HCT116 (cell line): ENCODE results near the gene NTS. TPM values are rescaled to one million over a fixed set of nuclear protein-coding genes. Genes with fewer than 3 reads are reported as not detected.

Experiments
- ATAC-seq: fragments of 200-7000 bp; cut with Tn5 transposase; 2 replicates; pipeline ENCODE4 v1.9.1; 2020; ENCODE audit warnings: mild to moderate bottlenecking, moderate library complexity
- BruUV-seq: library from RNA; stranded (reverse); fragments of 400-500 nt; replicated peaks from 2 replicates; lab custom pipeline; 2021; lab: Mats Ljungman, UMichigan
- CTCF ChIA-PET: fragments of 300-600 bp; sonication (Branson Sonifier 250); formaldehyde crosslinking; loops from one replicate; lab custom pipeline; 2021; ENCODE audit warnings: antibody characterized with exemption; lab: Charles Lee
- POLR2A ChIA-PET: fragments of 300-600, 350-600 bp; sonication (Branson Sonifier 250); formaldehyde crosslinking; loops from one replicate; lab custom pipeline; 2021; ENCODE audit warnings: antibody characterized with exemption; lab: Charles Lee
- RAD21 ChIA-PET, 2 experiments: fragments of 300-600 bp; sonication (Branson Sonifier 250); formaldehyde crosslinking; loops; one replicate each; lab custom pipeline; 2023; ENCODE audit warnings: low total read pairs in 2 of 2; ENCODE audit not compliant: uncharacterized antibody in 2 of 2, unreplicated experiment in 2 of 2, low non-redundant PET in 1 of 2; lab: Charles Lee
- DNase-seq: peaks from one replicate; pipeline ENCODE4 v3.0.0-alpha.2; 2010; ENCODE audit warnings: low read depth, low spot score
- H2AFZ ChIP-seq: fragments of 200-600 bp; shearing (Covaris generic), sonication (generic); 2 replicates; pipeline ENCODE4 v1.6.1; 2017; ENCODE audit warnings: low read depth, mixed run types, mixed read lengths, antibody characterized with exemption, low read length; ENCODE audit not compliant: poor library complexity, severe bottlenecking
- H3K27ac ChIP-seq: 2 replicates; pipeline ENCODE4 v1.5.1; 2012; ENCODE audit warnings: low read depth, low read length
- H3K27me3 ChIP-seq: fragments of 200-600 bp; sonication (generic); 2 replicates; pipeline ENCODE4 v1.6.1; 2016; ENCODE audit warnings: mixed run types, low read length, mixed read lengths; ENCODE audit not compliant: insufficient read depth
- H3K36me3 ChIP-seq, 2 experiments: fragments of 200-500 bp in 1 of 2; fragments of 200-600 bp in 1 of 2; sonication (Bioruptor generic) in 1 of 2; sonication (generic) in 1 of 2; 2 replicates each; pipeline versions ENCODE4 v1.5.1 to v1.6.1; 2014 to 2016; ENCODE audit warnings: low read length in 2 of 2, inconsistent platforms in 1 of 2, mixed read lengths in 1 of 2, mixed run types in 1 of 2; ENCODE audit not compliant: insufficient read depth in 2 of 2, control insufficient read depth in 1 of 2
- H3K4me1 ChIP-seq, 2 experiments: fragments of 200-600 bp in 1 of 2; sonication (generic) in 1 of 2; 2 replicates each; pipeline versions ENCODE4 v1.5.1 to v1.6.1; 2012 to 2017; ENCODE audit warnings: low read length in 2 of 2, inconsistent platforms in 1 of 2, mild to moderate bottlenecking in 1 of 2, mixed read lengths in 1 of 2, mixed run types in 1 of 2, moderate library complexity in 1 of 2; ENCODE audit not compliant: insufficient read depth in 2 of 2, control insufficient read depth in 1 of 2
- H3K4me2 ChIP-seq: fragments of 200-600 bp; sonication (generic); 2 replicates; pipeline ENCODE4 v1.6.1; 2017; ENCODE audit warnings: mixed run types, low read length, mixed read lengths
- H3K4me3 ChIP-seq, 2 experiments: fragments of 200-600 bp in 1 of 2; sonication (generic) in 1 of 2; replicated peaks in 1 of 2; 2 replicates each; pipeline ENCODE4 v1.5.1; 2011 to 2016; ENCODE audit warnings: low read length in 2 of 2, control low read depth in 1 of 2, low read depth in 1 of 2, mild to moderate bottlenecking in 1 of 2, mixed read lengths in 1 of 2, mixed run types in 1 of 2
- H3K79me2 ChIP-seq: fragments of 200-600 bp; sonication (generic); 2 replicates; pipeline ENCODE4 v1.6.1; 2017; ENCODE audit warnings: mild to moderate bottlenecking, mixed run types, low read length, moderate library complexity, mixed read lengths; ENCODE audit not compliant: insufficient read depth
- H3K9ac ChIP-seq: fragments of 200-600 bp; sonication (generic); 2 replicates; pipeline ENCODE4 v1.6.1; 2016; ENCODE audit warnings: low read length, mixed read lengths
- H3K9me2 ChIP-seq: fragments of 200-600 bp; sonication (generic), shearing (Covaris generic); 2 replicates; pipeline ENCODE4 v1.6.1; 2017; ENCODE audit warnings: mixed run types, mild to moderate bottlenecking, moderate library complexity; ENCODE audit not compliant: insufficient read depth
- H3K9me3 ChIP-seq, 2 experiments: fragments of 200-500 bp in 1 of 2; fragments of 200-600 bp in 1 of 2; sonication (Bioruptor generic) in 1 of 2; sonication (generic) in 1 of 2; 2 replicates each; pipeline ENCODE4 v1.6.1; 2014 to 2017; ENCODE audit warnings: low read length in 2 of 2, mixed read lengths in 2 of 2, inconsistent platforms in 1 of 2, low read depth in 1 of 2, mild to moderate bottlenecking in 1 of 2, mixed run types in 1 of 2, moderate library complexity in 1 of 2; ENCODE audit not compliant: control insufficient read depth in 1 of 2, insufficient read depth in 1 of 2
- H4K20me1 ChIP-seq: fragments of 200-600 bp; sonication (generic), shearing (Covaris generic); 2 replicates; pipeline ENCODE4 v1.6.1; 2017; ENCODE audit warnings: mixed run types, mild to moderate bottlenecking, moderate library complexity; ENCODE audit not compliant: insufficient read depth
- CBX3 ChIP-seq: IDR thresholded peaks from 2 replicates; pipeline ENCODE4 v1.6.1; 2012; ENCODE audit warnings: low read depth
- CEBPB ChIP-seq: IDR thresholded peaks from 2 replicates; pipeline ENCODE4 v1.6.1; 2012; ENCODE audit warnings: low read depth
- FOSL1 ChIP-seq: IDR thresholded peaks from 2 replicates; pipeline ENCODE4 v1.6.1; 2012; ENCODE audit warnings: low read depth
- POLR2A ChIP-seq: IDR thresholded peaks from 2 replicates; pipeline ENCODE4 v1.7.0; 2011; ENCODE audit warnings: borderline replicate concordance; ENCODE audit not compliant: insufficient read depth, insufficient read length; ENCODE audit errors: extremely low read depth
- RAD21 ChIP-seq: IDR thresholded peaks from 2 replicates; pipeline ENCODE4 v1.6.1; 2012; ENCODE audit warnings: low read depth, mild to moderate bottlenecking
- SIN3A ChIP-seq: IDR thresholded peaks from 2 replicates; pipeline ENCODE4 v1.6.1; 2012; ENCODE audit warnings: low read depth
- SRF ChIP-seq: IDR thresholded peaks from 2 replicates; pipeline ENCODE4 v1.6.1; 2012; ENCODE audit warnings: low read depth
- TCF7L2 ChIP-seq: IDR thresholded peaks from 2 replicates; pipeline ENCODE4 v1.7.0; 2011; ENCODE audit warnings: borderline replicate concordance, inconsistent platforms; ENCODE audit not compliant: insufficient read depth, insufficient read length; ENCODE audit errors: extremely low read depth
- ZNF274 ChIP-seq: fragments of 200-500 bp; sonication (Bioruptor generic); IDR thresholded peaks from 2 replicates; pipeline ENCODE4 v1.6.1; 2014; ENCODE audit warnings: mild to moderate bottlenecking, low read depth, low read length, inconsistent platforms
- intact Hi-C: fragments of 100-400 bp; cut with micrococcal nuclease; formaldehyde crosslinking; loops from 2 replicates; pipeline ENCODE4 v1.10.0; 2022
- total RNA-seq: library from RNA; stranded (reverse); gene quantifications from one replicate; pipeline ENCODE4 v1.2.1, GENCODE V29; 2021; ENCODE audit not compliant: unreplicated experiment
- TF ChIP-seq, protein P1 (sequence below), 3 experiments: fragments of 200-600 bp in 1 of 3; sonication (generic) in 1 of 3; IDR thresholded peaks in 2 of 3; conservative IDR thresholded peaks in 1 of 3; 2 replicates each; pipeline ENCODE4 v1.5.1; 2012 to 2017; ENCODE audit warnings: low read depth in 2 of 3, low read length in 2 of 3, antibody characterized with exemption in 1 of 3, borderline replicate concordance in 1 of 3, control low read depth in 1 of 3, mild to moderate bottlenecking in 1 of 3, mixed read lengths in 1 of 3, mixed run types in 1 of 3, moderate library complexity in 1 of 3; ENCODE audit not compliant: insufficient read depth in 1 of 3
- TF ChIP-seq, protein P2 (sequence below): IDR thresholded peaks from 2 replicates; pipeline ENCODE4 v1.6.1; 2011; ENCODE audit warnings: mild to moderate bottlenecking, low read length, moderate library complexity; ENCODE audit not compliant: insufficient replicate concordance; ENCODE audit errors: extremely low read depth
- TF ChIP-seq, protein P3 (sequence below): IDR thresholded peaks from 2 replicates; pipeline ENCODE4 v1.6.1; 2012; ENCODE audit warnings: low read depth

NTS gene
- total RNA-seq, 1 experiment from 2014 or later: not detected

DNA sequence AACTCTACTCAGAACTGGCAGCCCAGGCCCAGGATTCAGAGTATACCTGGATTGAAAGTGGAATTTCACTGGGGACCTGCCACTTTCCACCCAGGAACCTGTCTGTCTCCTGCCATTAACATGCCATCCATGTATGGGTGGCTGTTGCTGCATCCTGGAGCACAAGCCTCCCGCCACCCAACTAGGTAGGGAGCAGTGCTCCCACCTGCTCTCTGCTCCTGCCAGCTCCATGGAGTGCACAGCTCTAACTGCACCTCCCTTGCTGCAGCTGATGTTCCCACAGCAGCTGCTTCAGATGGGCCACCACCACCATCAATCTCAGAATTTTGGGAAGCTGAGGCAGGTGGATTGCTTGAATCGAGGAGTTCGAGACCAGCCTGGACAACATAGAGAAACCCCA lies 17.1 kb upstream of the NTS start:
- intact Hi-C loops: no loop called here
- Histone ChIP-seq H3K27ac (no peak overlapping the region), H3K4me1 (no peaks in the 10 kb centered on the region), H4K20me1 (no peaks in the 10 kb centered on the region), H3K9ac (no peak overlapping the region), H3K79me2 (no peaks in the 10 kb centered on the region), H3K36me3 (no peaks in the 10 kb centered on the region), H3K27me3 (no peaks in the 10 kb centered on the region), H3K9me3 (no peaks in the 10 kb centered on the region), H3K4me2 (no peak overlapping the region), H3K9me2 (no peaks in the 10 kb centered on the region), H2AFZ (no peak overlapping the region), H3K4me3 (no peak overlapping the region)
- DNase-seq (no peak), ATAC-seq (no peak)
- POLR2A ChIA-PET: no interaction called here
- RAD21 ChIA-PET: no interaction called here
- TF ChIP-seq RAD21 (no peak), POLR2A (no peak), CBX3 (no peak), TCF7L2 (no peak), FOSL1 (no peak), SRF (no peak), ZNF274 (no peak), SIN3A (no peak), CEBPB (no peak)
- TF ChIP-seq, protein P1, sequence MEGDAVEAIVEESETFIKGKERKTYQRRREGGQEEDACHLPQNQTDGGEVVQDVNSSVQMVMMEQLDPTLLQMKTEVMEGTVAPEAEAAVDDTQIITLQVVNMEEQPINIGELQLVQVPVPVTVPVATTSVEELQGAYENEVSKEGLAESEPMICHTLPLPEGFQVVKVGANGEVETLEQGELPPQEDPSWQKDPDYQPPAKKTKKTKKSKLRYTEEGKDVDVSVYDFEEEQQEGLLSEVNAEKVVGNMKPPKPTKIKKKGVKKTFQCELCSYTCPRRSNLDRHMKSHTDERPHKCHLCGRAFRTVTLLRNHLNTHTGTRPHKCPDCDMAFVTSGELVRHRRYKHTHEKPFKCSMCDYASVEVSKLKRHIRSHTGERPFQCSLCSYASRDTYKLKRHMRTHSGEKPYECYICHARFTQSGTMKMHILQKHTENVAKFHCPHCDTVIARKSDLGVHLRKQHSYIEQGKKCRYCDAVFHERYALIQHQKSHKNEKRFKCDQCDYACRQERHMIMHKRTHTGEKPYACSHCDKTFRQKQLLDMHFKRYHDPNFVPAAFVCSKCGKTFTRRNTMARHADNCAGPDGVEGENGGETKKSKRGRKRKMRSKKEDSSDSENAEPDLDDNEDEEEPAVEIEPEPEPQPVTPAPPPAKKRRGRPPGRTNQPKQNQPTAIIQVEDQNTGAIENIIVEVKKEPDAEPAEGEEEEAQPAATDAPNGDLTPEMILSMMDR (IDR thresholded peaks at IDR 0.05 in 2 of 3, conservative IDR thresholded peaks at IDR 0.05 in 1 of 3; ENCODE audit: borderline replicate concordance in 1 of 3, insufficient read depth in 1 of 3, low read depth in 2 of 3, low read length in 2 of 3): no peak
- TF ChIP-seq, protein P2, sequence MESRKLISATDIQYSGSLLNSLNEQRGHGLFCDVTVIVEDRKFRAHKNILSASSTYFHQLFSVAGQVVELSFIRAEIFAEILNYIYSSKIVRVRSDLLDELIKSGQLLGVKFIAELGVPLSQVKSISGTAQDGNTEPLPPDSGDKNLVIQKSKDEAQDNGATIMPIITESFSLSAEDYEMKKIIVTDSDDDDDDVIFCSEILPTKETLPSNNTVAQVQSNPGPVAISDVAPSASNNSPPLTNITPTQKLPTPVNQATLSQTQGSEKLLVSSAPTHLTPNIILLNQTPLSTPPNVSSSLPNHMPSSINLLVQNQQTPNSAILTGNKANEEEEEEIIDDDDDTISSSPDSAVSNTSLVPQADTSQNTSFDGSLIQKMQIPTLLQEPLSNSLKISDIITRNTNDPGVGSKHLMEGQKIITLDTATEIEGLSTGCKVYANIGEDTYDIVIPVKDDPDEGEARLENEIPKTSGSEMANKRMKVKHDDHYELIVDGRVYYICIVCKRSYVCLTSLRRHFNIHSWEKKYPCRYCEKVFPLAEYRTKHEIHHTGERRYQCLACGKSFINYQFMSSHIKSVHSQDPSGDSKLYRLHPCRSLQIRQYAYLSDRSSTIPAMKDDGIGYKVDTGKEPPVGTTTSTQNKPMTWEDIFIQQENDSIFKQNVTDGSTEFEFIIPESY: no peak
- TF ChIP-seq, protein P3, sequence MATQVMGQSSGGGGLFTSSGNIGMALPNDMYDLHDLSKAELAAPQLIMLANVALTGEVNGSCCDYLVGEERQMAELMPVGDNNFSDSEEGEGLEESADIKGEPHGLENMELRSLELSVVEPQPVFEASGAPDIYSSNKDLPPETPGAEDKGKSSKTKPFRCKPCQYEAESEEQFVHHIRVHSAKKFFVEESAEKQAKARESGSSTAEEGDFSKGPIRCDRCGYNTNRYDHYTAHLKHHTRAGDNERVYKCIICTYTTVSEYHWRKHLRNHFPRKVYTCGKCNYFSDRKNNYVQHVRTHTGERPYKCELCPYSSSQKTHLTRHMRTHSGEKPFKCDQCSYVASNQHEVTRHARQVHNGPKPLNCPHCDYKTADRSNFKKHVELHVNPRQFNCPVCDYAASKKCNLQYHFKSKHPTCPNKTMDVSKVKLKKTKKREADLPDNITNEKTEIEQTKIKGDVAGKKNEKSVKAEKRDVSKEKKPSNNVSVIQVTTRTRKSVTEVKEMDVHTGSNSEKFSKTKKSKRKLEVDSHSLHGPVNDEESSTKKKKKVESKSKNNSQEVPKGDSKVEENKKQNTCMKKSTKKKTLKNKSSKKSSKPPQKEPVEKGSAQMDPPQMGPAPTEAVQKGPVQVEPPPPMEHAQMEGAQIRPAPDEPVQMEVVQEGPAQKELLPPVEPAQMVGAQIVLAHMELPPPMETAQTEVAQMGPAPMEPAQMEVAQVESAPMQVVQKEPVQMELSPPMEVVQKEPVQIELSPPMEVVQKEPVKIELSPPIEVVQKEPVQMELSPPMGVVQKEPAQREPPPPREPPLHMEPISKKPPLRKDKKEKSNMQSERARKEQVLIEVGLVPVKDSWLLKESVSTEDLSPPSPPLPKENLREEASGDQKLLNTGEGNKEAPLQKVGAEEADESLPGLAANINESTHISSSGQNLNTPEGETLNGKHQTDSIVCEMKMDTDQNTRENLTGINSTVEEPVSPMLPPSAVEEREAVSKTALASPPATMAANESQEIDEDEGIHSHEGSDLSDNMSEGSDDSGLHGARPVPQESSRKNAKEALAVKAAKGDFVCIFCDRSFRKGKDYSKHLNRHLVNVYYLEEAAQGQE: no peak
- CTCF ChIA-PET: interaction anchor here (3.1 kb wide), 1 partner anchor 11 kb away, joined by 18 read pairs; no protein-coding TSS in a partner anchor
- no TSS peak for BruUV-seq
